ENCODE measurements around the gene ANO10.

ANO10 gene

GRCh38 chr3:43343815-43344214, 278.0 kb downstream of the ANO10 start:
- no peak for FAIRE-seq

- no peak for FAIRE-seq
These were observed 278.6 kb downstream of the ANO10 start for GRCh38 chr3:43343185-43343584.

GRCh38 chr3:43341788-43342187, 280.0 kb downstream of the ANO10 start:
- FAIRE-seq, result no peak

GRCh38 chr3:43340403-43340802, 281.4 kb downstream of the ANO10 start:
- FAIRE-seq, result no peak

GRCh38 chr3:43338295-43338694, 283.5 kb downstream of the ANO10 start:
- no peak for FAIRE-seq

GRCh38 chr3:43335799-43336198, 286.0 kb downstream of the ANO10 start:
- FAIRE-seq, result no peak

- FAIRE-seq, result no peak
These were observed 286.8 kb downstream of the ANO10 start for GRCh38 chr3:43334976-43335375.

- no peak for FAIRE-seq
These were observed 290.4 kb downstream of the ANO10 start for GRCh38 chr3:43331381-43331780.

GRCh38 chr3:43330981-43331380, 290.8 kb downstream of the ANO10 start:
- no peak for FAIRE-seq

- no peak for FAIRE-seq
These were observed 293.2 kb downstream of the ANO10 start for GRCh38 chr3:43328653-43329052.

- FAIRE-seq, result no peak
These were observed 294.2 kb downstream of the ANO10 start for GRCh38 chr3:43327582-43327979.

GRCh38 chr3:43326891-43327581, 294.8 kb downstream of the ANO10 start:
- no peak for FAIRE-seq

GRCh38 chr3:43323541-43323940, 298.3 kb downstream of the ANO10 start:
- no peak for FAIRE-seq

- no peak for FAIRE-seq
These were observed 301.5 kb downstream of the ANO10 start for GRCh38 chr3:43320288-43320687.

- no peak for FAIRE-seq
These were observed 302.0 kb downstream of the ANO10 start for GRCh38 chr3:43319794-43320193.

GRCh38 chr3:43319376-43319775, 302.4 kb downstream of the ANO10 start:
- FAIRE-seq, result no peak

GRCh38 chr3:43317461-43318316, 304.1 kb downstream of the ANO10 start:
- no peak for FAIRE-seq

GRCh38 chr3:43316783-43317460, 304.9 kb downstream of the ANO10 start:
- FAIRE-seq, result no peak
